WTC11 (cell line): Measurements from ENCODE around the gene TPM2. TPM values are rescaled to one million over a fixed set of nuclear protein-coding genes. Genes with fewer than 3 reads are reported as not detected.

Experiments used
- ATAC-seq: fragments of 200-7000 bp; cut with Tn5 transposase; 2 replicates; pipeline ENCODE4 v1.10.0; 2021; ENCODE audit warnings: mild to moderate bottlenecking, moderate library complexity
- CTCF ChIA-PET: fragments of 300-600 bp; sonication (Branson Sonifier 250); formaldehyde crosslinking; loops from one replicate; lab custom pipeline; 2021; ENCODE audit warnings: antibody characterized with exemption; lab: Charles Lee
- POLR2A ChIA-PET: fragments of 350-600 bp; sonication (Branson Sonifier 250); formaldehyde crosslinking; loops from one replicate; lab custom pipeline; 2021; ENCODE audit warnings: antibody characterized with exemption; lab: Charles Lee
- DNase-seq: peaks from one replicate; pipeline ENCODE4 v3.0.0; 2021; ENCODE audit warnings: low spot score
- H3K27ac Mint-ChIP-seq: 2 replicates; pipeline ENCODE4 v1.8.0; 2021; ENCODE audit warnings: mixed read lengths
- H3K27me3 Mint-ChIP-seq: 2 replicates; pipeline ENCODE4 v1.8.0; 2021; ENCODE audit warnings: low read depth, mild to moderate bottlenecking, moderate library complexity, mixed read lengths
- H3K36me3 Mint-ChIP-seq: 2 replicates; pipeline ENCODE4 v1.8.0; 2021; ENCODE audit warnings: mixed read lengths
- H3K4me1 Mint-ChIP-seq: 2 replicates; pipeline ENCODE4 v1.8.0; 2022; ENCODE audit warnings: mixed read lengths
- H3K4me3 Mint-ChIP-seq: 2 replicates; pipeline ENCODE4 v1.8.0; 2021; ENCODE audit warnings: mild to moderate bottlenecking, moderate library complexity, mixed read lengths
- H3K9me3 Mint-ChIP-seq: 2 replicates; pipeline ENCODE4 v1.8.0; 2021; ENCODE audit warnings: mixed read lengths
- E2F4 ChIP-seq: sonication (generic); formaldehyde crosslinking; IDR thresholded peaks from 2 replicates; pipeline ENCODE4 v1.8.1; 2022; ENCODE audit warnings: low read depth, mild to moderate bottlenecking, moderate library complexity, missing genetic modification reagents, borderline replicate concordance
- ETV6 ChIP-seq: sonication (generic); formaldehyde crosslinking; IDR thresholded peaks from 2 replicates; pipeline ENCODE4 v1.8.1; 2022; ENCODE audit warnings: mild to moderate bottlenecking, missing genetic modification reagents
- FOXP4 ChIP-seq: sonication (generic); formaldehyde crosslinking; IDR thresholded peaks from 2 replicates; pipeline ENCODE4 v1.8.0; 2022; ENCODE audit warnings: mild to moderate bottlenecking, missing genetic modification reagents
- GABPB1 ChIP-seq: sonication (generic); formaldehyde crosslinking; IDR thresholded peaks from 2 replicates; pipeline ENCODE4 v1.8.1; 2023; ENCODE audit warnings: mild to moderate bottlenecking, missing genetic modification reagents
- GTF2I ChIP-seq: fragments of 250-450 bp; sonication (Bioruptor Pico); conservative IDR thresholded peaks from 2 replicates; pipeline ENCODE4 v1.4.0; 2021; ENCODE audit warnings: mild to moderate bottlenecking
- IRF1 ChIP-seq: sonication (generic); formaldehyde crosslinking; IDR thresholded peaks from 2 replicates; pipeline ENCODE4 v1.8.0; 2023; ENCODE audit warnings: missing genetic modification reagents
- MXD4 ChIP-seq: fragments of 250-450 bp; sonication (Bioruptor Pico); IDR thresholded peaks from 2 replicates; pipeline ENCODE4 v1.8.0; 2021; ENCODE audit warnings: mild to moderate bottlenecking, moderate library complexity, borderline replicate concordance
- MYBL2 ChIP-seq: sonication (generic); formaldehyde crosslinking; IDR thresholded peaks from 2 replicates; pipeline ENCODE4 v1.8.1; 2023; ENCODE audit warnings: mild to moderate bottlenecking, moderate library complexity, missing genetic modification reagents
- NFATC4 ChIP-seq: fragments of 250-450 bp; sonication (Bioruptor Pico); IDR thresholded peaks from 2 replicates; pipeline ENCODE4 v1.9.0; 2021; ENCODE audit warnings: mild to moderate bottlenecking
- NR1H2 ChIP-seq: sonication (generic); formaldehyde crosslinking; IDR thresholded peaks from 2 replicates; pipeline ENCODE4 v1.9.0; 2021; ENCODE audit warnings: mild to moderate bottlenecking, moderate library complexity, missing genetic modification reagents
- NR2C2 ChIP-seq: sonication (generic); formaldehyde crosslinking; IDR thresholded peaks from 2 replicates; pipeline ENCODE4 v1.8.0; 2022; ENCODE audit warnings: mild to moderate bottlenecking, missing genetic modification reagents
- NR3C1 ChIP-seq: sonication (generic); formaldehyde crosslinking; conservative IDR thresholded peaks from 2 replicates; pipeline ENCODE4 v1.8.1; 2023; ENCODE audit warnings: low read depth, mild to moderate bottlenecking, missing genetic modification reagents
- TCF7 ChIP-seq: sonication (generic); formaldehyde crosslinking; IDR thresholded peaks from 2 replicates; pipeline ENCODE4 v1.8.0; 2022; ENCODE audit warnings: mild to moderate bottlenecking, low read depth, missing genetic modification reagents, moderate library complexity
- USF1 ChIP-seq: sonication (generic); formaldehyde crosslinking; IDR thresholded peaks from 2 replicates; pipeline ENCODE4 v1.8.0; 2022; ENCODE audit warnings: mild to moderate bottlenecking, missing genetic modification reagents
- USF2 ChIP-seq: sonication (generic); formaldehyde crosslinking; IDR thresholded peaks from 2 replicates; pipeline ENCODE4 v1.8.1; 2023; ENCODE audit warnings: mild to moderate bottlenecking, missing genetic modification reagents, moderate library complexity
- ZMAT4 ChIP-seq: fragments of 250-450 bp; sonication (Bioruptor Pico); IDR thresholded peaks from 2 replicates; pipeline ENCODE4 v1.9.0; 2021; ENCODE audit warnings: mild to moderate bottlenecking
- ZNF396 ChIP-seq: fragments of 250-450 bp; sonication (Bioruptor Pico); IDR thresholded peaks from 2 replicates; pipeline ENCODE4 v1.8.0; 2021; ENCODE audit warnings: mild to moderate bottlenecking, moderate library complexity, borderline replicate concordance
- ZNF423 ChIP-seq: fragments of 250-450 bp; sonication (Bioruptor Pico); IDR thresholded peaks from 2 replicates; pipeline ENCODE4 v2.1.2; 2022; ENCODE audit warnings: mild to moderate bottlenecking, moderate library complexity
- ZNF425 ChIP-seq: fragments of 250-450 bp; sonication (Bioruptor Pico); conservative IDR thresholded peaks from 2 replicates; pipeline ENCODE4 v1.9.0; 2021; ENCODE audit warnings: mild to moderate bottlenecking
- total RNA-seq: library from RNA; stranded (reverse); gene quantifications from 3 replicates; pipeline ENCODE4 v1.2.3, GENCODE V29; 2021
- TF ChIP-seq, protein P1 (sequence below): sonication (generic); formaldehyde crosslinking; IDR thresholded peaks from 2 replicates; pipeline ENCODE4 v1.8.1; 2023; ENCODE audit warnings: mild to moderate bottlenecking, missing genetic modification reagents, moderate library complexity

Gene TPM2
- total RNA-seq, 1 experiment from 2014 or later: 146 TPM

DNA sequence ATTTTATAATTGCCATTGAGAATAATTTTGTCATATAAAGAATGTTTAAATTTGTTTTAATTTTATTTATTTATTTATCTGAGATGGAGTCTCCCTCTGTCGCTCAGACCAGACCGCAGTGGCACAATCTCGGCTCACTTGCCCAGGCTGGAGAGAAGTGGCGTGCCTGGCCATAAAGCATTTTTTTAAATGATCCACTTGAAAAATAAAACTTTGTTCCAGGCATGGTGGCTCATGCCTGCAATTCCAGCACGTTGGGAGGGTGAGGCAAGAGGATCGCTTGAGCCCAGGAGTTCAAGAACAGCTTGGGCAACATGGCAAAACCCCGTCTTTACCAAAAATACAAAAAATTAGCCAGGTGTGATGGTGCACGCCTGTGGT, 36.9 kb downstream of the TPM2 start:
- ChIA-PET CTCF (interaction anchor here (0.6 to 1.0 kb wide), 2 partner anchors 12 to 42 kb away, joined by 3 to 6 read pairs; partner anchors contain the start of gene ARHGEF39), POLR2A (no interaction called here)
- TF ChIP-seq GTF2I (no peak), NR2C2 (CRISPR knock-in tag) (no peak), NFATC4 (no peak), ETV6 (no peak), ZNF423 (CRISPR knock-in tag) (no peak), NR1H2 (CRISPR knock-in tag) (no peak), ZNF425 (CRISPR knock-in tag) (no peak), MYBL2 (CRISPR knock-in tag) (no peak)
- H3K36me3 Mint-ChIP-seq: no peaks in the 10 kb centered on the region
- H3K9me3 Mint-ChIP-seq: no peaks in the 10 kb centered on the region
- H3K27ac Mint-ChIP-seq: no peak overlapping the region
- peaks cover 29% of the 10 kb centered on the region for H3K27me3 Mint-ChIP-seq
- H3K4me3 Mint-ChIP-seq: no peak overlapping the region
- H3K4me1 Mint-ChIP-seq: peaks cover 46% of the 10 kb centered on the region
- ATAC-seq (no peak), DNase-seq (no peak)

DNA sequence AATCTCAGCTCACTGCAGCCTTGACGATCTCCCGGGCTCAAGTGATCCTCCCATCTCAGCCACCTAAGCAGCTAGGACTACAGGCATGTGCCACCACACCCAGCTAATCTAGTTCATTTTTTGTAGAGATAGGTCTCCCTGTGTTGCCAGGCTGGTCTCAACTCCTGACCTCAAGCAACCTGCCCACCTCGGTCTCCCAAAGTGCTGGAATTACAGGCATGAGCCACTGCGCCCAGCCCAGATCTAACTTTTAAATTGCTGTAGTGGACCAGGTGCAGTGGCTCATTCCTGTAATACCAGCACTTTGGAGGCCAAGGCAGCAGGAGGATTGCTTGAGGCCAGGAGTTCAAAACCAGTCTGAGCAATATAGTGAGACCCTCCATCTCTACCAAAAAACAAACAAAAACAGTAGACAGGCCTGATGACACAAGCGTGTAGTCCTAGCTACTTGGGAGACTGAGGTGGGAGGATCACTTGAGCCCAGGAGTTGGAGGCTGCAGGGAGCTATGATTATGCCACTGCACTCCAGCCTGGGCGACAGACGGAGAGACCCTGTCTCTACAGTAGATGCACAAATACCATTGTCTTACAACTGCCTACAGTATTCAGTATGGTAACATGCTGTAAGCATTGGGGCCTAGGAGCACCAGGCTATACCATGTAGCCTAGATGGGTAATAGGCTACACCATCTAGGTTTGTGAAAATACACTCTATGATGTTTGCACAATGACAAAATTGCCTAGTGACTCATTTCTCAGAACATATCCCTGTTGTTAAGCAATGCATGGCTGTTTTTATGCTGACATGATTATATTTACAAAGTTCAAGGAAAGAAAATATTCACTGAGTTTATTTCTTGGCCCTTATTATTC, 37.5 kb downstream of the TPM2 start:
- H3K27ac Mint-ChIP-seq: no peak overlapping the region
- ATAC-seq (no peak), DNase-seq (no peak)
- H3K36me3 Mint-ChIP-seq: no peaks in the 10 kb centered on the region
- peaks cover 29% of the 10 kb centered on the region for H3K27me3 Mint-ChIP-seq
- POLR2A ChIA-PET: no interaction called here
- CTCF ChIA-PET: interaction anchor here (0.6 to 2.2 kb wide), 4 partner anchors 9 to 49 kb away, joined by 3 to 7 read pairs (median 5); no protein-coding TSS in a partner anchor
- no peak overlapping the region for H3K4me3 Mint-ChIP-seq
- TF ChIP-seq, protein P1, sequence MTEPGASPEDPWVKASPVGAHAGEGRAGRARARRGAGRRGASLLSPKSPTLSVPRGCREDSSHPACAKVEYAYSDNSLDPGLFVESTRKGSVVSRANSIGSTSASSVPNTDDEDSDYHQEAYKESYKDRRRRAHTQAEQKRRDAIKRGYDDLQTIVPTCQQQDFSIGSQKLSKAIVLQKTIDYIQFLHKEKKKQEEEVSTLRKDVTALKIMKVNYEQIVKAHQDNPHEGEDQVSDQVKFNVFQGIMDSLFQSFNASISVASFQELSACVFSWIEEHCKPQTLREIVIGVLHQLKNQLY: no peak
- TF ChIP-seq GABPB1: peak; percentile 40; the same call in 1 of the 2 replicates
- H3K4me1 Mint-ChIP-seq: peaks cover 52% of the 10 kb centered on the region
- no peaks in the 10 kb centered on the region for H3K9me3 Mint-ChIP-seq

DNA sequence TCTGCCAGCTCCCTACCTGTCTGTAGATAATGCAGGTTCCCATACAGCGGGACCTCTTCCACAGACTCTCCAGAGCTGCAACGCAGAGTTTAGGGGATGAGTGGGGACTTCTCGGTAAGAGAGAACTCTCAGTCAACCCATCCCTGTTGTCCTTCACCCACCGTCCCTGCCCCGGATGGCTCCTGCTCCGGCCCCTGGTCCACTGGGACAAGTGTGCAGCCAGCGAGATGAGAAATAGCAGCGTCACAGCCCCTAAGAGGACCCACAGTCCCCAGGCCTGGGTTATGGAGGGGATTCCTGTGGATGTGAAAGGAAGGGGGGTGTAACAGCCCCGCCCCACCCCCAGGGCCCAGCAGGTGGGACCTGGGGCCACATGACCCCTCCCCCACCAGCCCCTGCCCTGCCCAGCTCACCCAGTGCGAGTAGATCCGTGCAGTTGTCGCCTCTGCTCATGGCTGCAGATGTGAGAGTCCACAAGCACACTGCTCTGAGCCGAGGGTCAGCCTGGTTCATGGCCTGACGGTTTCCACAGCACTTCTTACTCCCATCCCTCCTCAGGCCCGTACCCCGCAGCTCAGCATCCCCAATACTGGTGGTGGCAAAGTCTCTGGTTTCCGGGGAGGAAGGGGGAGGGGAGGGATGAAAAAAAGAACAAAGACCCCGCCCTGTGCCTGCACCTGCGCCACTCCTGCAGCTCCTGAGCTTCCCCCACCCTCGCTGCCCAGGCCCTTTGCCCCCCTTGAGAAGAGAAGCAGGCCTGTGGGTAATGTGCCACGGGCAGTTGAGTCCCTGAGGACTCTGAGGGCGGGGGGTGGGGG, 39.2 kb downstream of the TPM2 start, which contains the start of gene SIT1:
Gene SIT1 (minus strand): TSS at position 591 of the 818 bp plus-strand sequence. CDS start 78 bp downstream, at position 513.
- H3K4me3 Mint-ChIP-seq: peak within 1 kb of the TSS; percentile 33; the same call in 1 of the 2 replicates
- peak; percentile 7; the same call in 1 of the 2 replicates for ATAC-seq
- peaks cover 45% of the 10 kb centered on the region for H3K4me1 Mint-ChIP-seq
- no peak within 1 kb of the TSS for H3K27ac Mint-ChIP-seq
- CTCF ChIA-PET: interaction anchor here (0.8 to 2.6 kb wide), 8 partner anchors 8 to 185 kb away, joined by 3 to 10 read pairs (median 6); partner anchors contain the start of genes CCDC107 and RMRP
- no peaks in the 10 kb centered on the region for H3K36me3 Mint-ChIP-seq
- no peaks in the 10 kb centered on the region for H3K9me3 Mint-ChIP-seq
- POLR2A ChIA-PET: no interaction called here
- DNase-seq: peak; percentile 23
- peaks cover 13% of the 10 kb centered on the region for H3K27me3 Mint-ChIP-seq
- TF ChIP-seq TCF7 (CRISPR knock-in tag): no peak
- 0 out of 2 replicates have a peak, but pooled peaks have one; percentile 31 for TF ChIP-seq USF2
- TF ChIP-seq ZNF396 (CRISPR knock-in tag): no peak
- no peak for TF ChIP-seq MXD4
- TF ChIP-seq NR3C1: no peak
- TF ChIP-seq ZMAT4 (CRISPR knock-in tag): no peak
- no peak for TF ChIP-seq E2F4
- no peak for TF ChIP-seq FOXP4 (CRISPR knock-in tag)
- no peak for TF ChIP-seq IRF1
- TF ChIP-seq USF1 (CRISPR knock-in tag): 0 out of 2 replicates have a peak, but pooled peaks have one; percentile 12
